Measurements from ENCODE around the gene RBFA.

DNA sequence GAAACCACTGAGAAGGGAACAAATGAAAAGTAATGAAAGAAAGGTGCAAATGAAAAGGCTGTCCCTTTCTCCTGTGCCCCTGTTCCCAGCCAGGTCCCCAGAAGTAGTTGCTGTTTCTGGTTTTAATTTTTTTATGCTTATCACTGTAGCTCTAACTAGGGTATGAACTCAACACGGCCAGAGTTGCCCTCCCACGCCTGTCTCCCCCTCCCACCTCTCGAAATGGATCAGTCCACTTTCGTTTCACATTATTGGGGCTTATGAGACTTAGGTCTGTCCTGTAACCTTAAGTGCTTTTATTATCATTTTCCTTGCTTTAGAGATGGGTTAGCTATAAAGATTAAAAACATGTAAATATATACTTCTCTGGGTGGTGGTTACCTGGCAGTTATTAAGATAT is 8.6 kb downstream of the RBFA start:
- TF ChIP-seq, protein P1, sequence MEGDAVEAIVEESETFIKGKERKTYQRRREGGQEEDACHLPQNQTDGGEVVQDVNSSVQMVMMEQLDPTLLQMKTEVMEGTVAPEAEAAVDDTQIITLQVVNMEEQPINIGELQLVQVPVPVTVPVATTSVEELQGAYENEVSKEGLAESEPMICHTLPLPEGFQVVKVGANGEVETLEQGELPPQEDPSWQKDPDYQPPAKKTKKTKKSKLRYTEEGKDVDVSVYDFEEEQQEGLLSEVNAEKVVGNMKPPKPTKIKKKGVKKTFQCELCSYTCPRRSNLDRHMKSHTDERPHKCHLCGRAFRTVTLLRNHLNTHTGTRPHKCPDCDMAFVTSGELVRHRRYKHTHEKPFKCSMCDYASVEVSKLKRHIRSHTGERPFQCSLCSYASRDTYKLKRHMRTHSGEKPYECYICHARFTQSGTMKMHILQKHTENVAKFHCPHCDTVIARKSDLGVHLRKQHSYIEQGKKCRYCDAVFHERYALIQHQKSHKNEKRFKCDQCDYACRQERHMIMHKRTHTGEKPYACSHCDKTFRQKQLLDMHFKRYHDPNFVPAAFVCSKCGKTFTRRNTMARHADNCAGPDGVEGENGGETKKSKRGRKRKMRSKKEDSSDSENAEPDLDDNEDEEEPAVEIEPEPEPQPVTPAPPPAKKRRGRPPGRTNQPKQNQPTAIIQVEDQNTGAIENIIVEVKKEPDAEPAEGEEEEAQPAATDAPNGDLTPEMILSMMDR (IDR thresholded peaks at IDR 0.05; ENCODE audit: low read depth, low read length, poor library complexity, severe bottlenecking): no peak
- TF ChIP-seq EZH2phosphoT487 (IDR thresholded peaks at IDR 0.05; ENCODE audit: borderline replicate concordance, low read length): no peak

All from DOHH2 (cell line).